DMS114 treated with DMSO at 0.1 percent for 48 hours (cell line): ENCODE results near the gene FAM3A.
"Not testable (repeated sequence)": the region's sequence is repeated elsewhere in the genome, so short reads cannot be mapped to it uniquely, and the experiment has no call there.

ENCODE experiments used
- DNase-seq: peaks from one replicate; lab custom pipeline; 2025; ENCODE audit not compliant: unreplicated experiment; lab: John Stamatoyannopoulos, UW

Gene FAM3A

GRCh38 chrX:154515966-154516655 is at the start of gene FAM3A:
Gene FAM3A, minus strand, starts transcription at chrX:154516232. Its CDS starts 460 bp downstream, at chrX:154515772.
- DNase-seq = peak; percentile 35

GRCh38 chrX:154562295-154562694 is 46.3 kb upstream of the FAM3A start:
- DNase-seq = not testable (repeated sequence)

GRCh38 chrX:154560326-154560725 is 44.3 kb upstream of the FAM3A start:
- DNase-seq = not testable (repeated sequence)

GRCh38 chrX:154558896-154559295 is 42.9 kb upstream of the FAM3A start:
- not testable (repeated sequence) for DNase-seq

GRCh38 chrX:154558060-154558690 is 42.1 kb upstream of the FAM3A start:
- DNase-seq = not testable (repeated sequence)

GRCh38 chrX:154552112-154552806 is 36.2 kb upstream of the FAM3A start:
- not testable (repeated sequence) for DNase-seq

GRCh38 chrX:154549766-154550165 is 33.7 kb upstream of the FAM3A start:
- DNase-seq = no peak

- no peak for DNase-seq
Measured at GRCh38 chrX:154548028-154548316, 31.9 kb upstream of the FAM3A start.

- DNase-seq = peak; percentile 59
Measured at GRCh38 chrX:154547245-154548027, 31.4 kb upstream of the FAM3A start, which contains the start of gene IKBKG. Gene IKBKG, plus strand, starts transcription at chrX:154547620. Its CDS starts 4,383 bp downstream, at chrX:154552003.

- DNase-seq = no peak
Measured at GRCh38 chrX:154546354-154547244, 30.6 kb upstream of the FAM3A start, which contains the start of gene G6PD. Gene G6PD, minus strand, starts transcription at chrX:154546846. Its CDS starts 691 bp downstream, at chrX:154546155.

- DNase-seq = no peak
Measured at GRCh38 chrX:154545673-154546274, 29.7 kb upstream of the FAM3A start.

GRCh38 chrX:154542723-154543424 is 26.8 kb upstream of the FAM3A start:
- no peak for DNase-seq

- DNase-seq = no peak
Measured at GRCh38 chrX:154541896-154542722, 26.1 kb upstream of the FAM3A start.

- DNase-seq = no peak
Measured at GRCh38 chrX:154541589-154541895, 25.5 kb upstream of the FAM3A start.

- DNase-seq = no peak
Measured at GRCh38 chrX:154540897-154541535, 25.0 kb upstream of the FAM3A start.

- not testable (repeated sequence) for DNase-seq
Measured at GRCh38 chrX:154540365-154540764, 24.3 kb upstream of the FAM3A start.

- DNase-seq = no peak
Measured at GRCh38 chrX:154539077-154539476, 23.0 kb upstream of the FAM3A start.

- no peak for DNase-seq
Measured at GRCh38 chrX:154535892-154536291, 19.9 kb upstream of the FAM3A start.
